Testis (tissue), 2 donors: ENCODE data around the gene ARHGEF7.
A peak's percentile ranks its signal among the peaks of the same experiment; 100 is the strongest.

Experiments used
- CTCF ChIP-seq, 3 experiments: fragments of 450-650 bp in 2 of 3; fragments of 200-600 bp in 1 of 3; sonication (generic) in 1 of 3; IDR thresholded peaks; one replicate each; pipeline ENCODE4 v1.5.1; 2016 to 2019; ENCODE audit warnings: antibody characterized with exemption in 3 of 3, mild to moderate bottlenecking in 2 of 3, moderate library complexity in 1 of 3
- POLR2A ChIP-seq: fragments of 450-650 bp; IDR thresholded peaks from one replicate; pipeline ENCODE4 v1.6.1; 2017; ENCODE audit warnings: antibody characterized with exemption, mild to moderate bottlenecking, moderate library complexity

DNA sequence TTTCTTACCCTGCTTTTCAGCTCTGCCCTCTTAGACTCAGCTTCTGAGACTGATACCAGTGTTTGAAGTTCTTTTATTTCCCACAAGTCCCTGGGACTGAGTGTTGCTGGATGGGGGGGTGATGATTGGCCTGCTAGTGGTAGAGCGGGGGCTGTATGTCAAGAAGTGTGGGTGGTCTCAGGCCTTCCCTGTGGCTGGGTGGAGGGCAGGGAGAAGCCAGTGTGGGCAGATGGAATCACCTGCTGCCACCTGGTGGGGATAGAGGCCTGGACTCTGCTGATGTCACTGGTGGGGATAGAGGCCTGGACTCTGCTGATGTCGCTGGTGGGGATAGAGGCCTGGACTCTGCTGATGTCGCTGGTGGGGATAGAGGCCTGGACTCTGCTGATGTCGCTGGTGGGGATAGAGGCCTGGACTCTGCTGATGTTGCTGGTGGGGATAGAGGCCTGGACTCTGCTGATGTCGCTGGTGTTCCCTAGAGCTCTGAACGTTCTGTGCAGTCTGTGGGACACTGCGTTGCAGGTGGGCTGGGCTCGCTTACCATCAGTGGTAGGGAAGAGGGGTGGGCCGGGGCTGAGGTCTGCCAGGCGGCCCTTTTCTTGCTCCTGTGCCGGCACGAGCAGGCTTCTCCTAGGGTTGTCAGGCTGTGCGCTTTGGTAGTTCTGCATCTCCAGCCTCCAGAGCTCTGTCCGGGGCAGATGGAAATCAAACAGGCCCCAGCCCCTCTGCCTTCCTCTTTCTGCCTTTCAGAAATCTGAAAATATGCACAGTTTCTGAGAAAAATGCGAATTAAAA lies 101.3 kb downstream of the ARHGEF7 start:
- TF ChIP-seq CTCF (IDR thresholded peaks at IDR 0.05): peak in 1 of 3 experiments; percentile 38
- TF ChIP-seq POLR2A: no peak
